PFSK-1 (cell line): ENCODE results near the gene SLC13A3.

Experiments used
- FOXP2 ChIP-seq: optimal IDR thresholded peaks from 2 replicates; pipeline ENCODE3; 2011; ENCODE audit warnings: borderline replicate concordance, control low read depth, inconsistent platforms; ENCODE audit not compliant: insufficient read depth; ENCODE audit errors: extremely low read length, extremely low read depth
- POLR2AphosphoS5 ChIP-seq: IDR thresholded peaks from 2 replicates; pipeline ENCODE4 v1.6.1; 2012; ENCODE audit warnings: low read depth, mild to moderate bottlenecking, control low read depth, low read length, moderate library complexity
- REST ChIP-seq, 2 experiments: IDR thresholded peaks; 2 replicates each; pipeline versions ENCODE4 v1.6.1 to v1.8.0; 2011 to 2012; ENCODE audit warnings: low read depth in 2 of 2, low read length in 2 of 2, control low read depth in 1 of 2, inconsistent platforms in 1 of 2, mild to moderate bottlenecking in 1 of 2, moderate library complexity in 1 of 2; ENCODE audit not compliant: insufficient read depth in 1 of 2
- SIN3A ChIP-seq: IDR thresholded peaks from 2 replicates; pipeline ENCODE4 v1.6.1; 2012; ENCODE audit warnings: mild to moderate bottlenecking, low read length, moderate library complexity, borderline replicate concordance; ENCODE audit not compliant: insufficient read depth
- TAF1 ChIP-seq: IDR thresholded peaks from 2 replicates; pipeline ENCODE4 v1.6.1; 2012; ENCODE audit warnings: low read length, control low read depth, borderline replicate concordance; ENCODE audit not compliant: insufficient read depth

The SLC13A3 gene

GRCh38 chr20:46626758-46627157, 24.5 kb downstream of the SLC13A3 start:
- no peak for TF ChIP-seq TAF1
- TF ChIP-seq SIN3A, result no peak
- TF ChIP-seq FOXP2, result no peak
- TF ChIP-seq POLR2AphosphoS5, result no peak
- no peak for TF ChIP-seq REST (IDR thresholded peaks at IDR 0.05; ENCODE audit: insufficient read depth in 1 of 2, low read depth in 2 of 2, low read length in 2 of 2)

GRCh38 chr20:46625875-46626373, 25.3 kb downstream of the SLC13A3 start:
- TF ChIP-seq FOXP2 (no peak), POLR2AphosphoS5 (no peak), REST (IDR thresholded peaks at IDR 0.05; ENCODE audit: insufficient read depth in 1 of 2, low read depth in 2 of 2, low read length in 2 of 2) (no peak), TAF1 (no peak), SIN3A (no peak)

GRCh38 chr20:46624946-46625345, 26.3 kb downstream of the SLC13A3 start:
- TF ChIP-seq SIN3A, result no peak
- no peak for TF ChIP-seq TAF1
- no peak for TF ChIP-seq FOXP2
- no peak for TF ChIP-seq REST (IDR thresholded peaks at IDR 0.05; ENCODE audit: insufficient read depth in 1 of 2, low read depth in 2 of 2, low read length in 2 of 2)
- no peak for TF ChIP-seq POLR2AphosphoS5

- no peak for TF ChIP-seq REST (IDR thresholded peaks at IDR 0.05; ENCODE audit: insufficient read depth in 1 of 2, low read depth in 2 of 2, low read length in 2 of 2)
- TF ChIP-seq TAF1, result no peak
- no peak for TF ChIP-seq FOXP2
- no peak for TF ChIP-seq SIN3A
- no peak for TF ChIP-seq POLR2AphosphoS5
Observed at GRCh38 chr20:46622165-46622564, 29.1 kb downstream of the SLC13A3 start.

GRCh38 chr20:46621492-46621891, 29.8 kb downstream of the SLC13A3 start:
- TF ChIP-seq REST (IDR thresholded peaks at IDR 0.05; ENCODE audit: insufficient read depth in 1 of 2, low read depth in 2 of 2, low read length in 2 of 2), result no peak
- TF ChIP-seq SIN3A, result no peak
- no peak for TF ChIP-seq FOXP2
- TF ChIP-seq TAF1, result no peak
- TF ChIP-seq POLR2AphosphoS5, result no peak
